Stimulated activated naive B cell treated with anti-CD40 and anti-IgM and Interleukin-4, amounts not matched to agents 10 μg/mL and 1 μg/mL and 100 μg/mL, for 72 hours (primary cell): ENCODE results near the gene TCP11.
"Not testable (repeated sequence)": the region's sequence is repeated elsewhere in the genome, so short reads cannot be mapped to it uniquely, and the experiment has no call there.

ENCODE experiments used
- ATAC-seq, 2 donors: fragments of 150-1000 bp; cut with Tn5 transposase; replicated peaks; 2 replicates each; pipeline ENCODE4 v1.10.0; 2021; ENCODE audit warnings: moderate library complexity in 1 of 2
- DNase-seq: peaks from one replicate; pipeline ENCODE4 v3.0.0; 2021
- H3K27ac Mint-ChIP-seq: one replicate; pipeline ENCODE4 v1.8.0; 2022; ENCODE audit warnings: mild to moderate bottlenecking, mixed read lengths
- H3K27me3 Mint-ChIP-seq, 2 donors: one replicate each; pipeline ENCODE4 v1.8.0; 2022; ENCODE audit warnings: mixed read lengths in 2 of 2
- H3K36me3 Mint-ChIP-seq, 2 donors: one replicate each; pipeline ENCODE4 v1.8.0; 2022; ENCODE audit warnings: mixed read lengths in 2 of 2, mild to moderate bottlenecking in 1 of 2
- H3K4me1 Mint-ChIP-seq, 2 donors: one replicate each; pipeline ENCODE4 v1.8.0; 2022; ENCODE audit warnings: mixed read lengths in 2 of 2, mild to moderate bottlenecking in 1 of 2
- H3K4me3 Mint-ChIP-seq, 2 donors: one replicate each; pipeline ENCODE4 v1.8.0; 2022; ENCODE audit warnings: mild to moderate bottlenecking in 2 of 2, mixed read lengths in 2 of 2, moderate library complexity in 1 of 2
- H3K9me3 Mint-ChIP-seq, 2 donors: one replicate each; pipeline ENCODE4 v1.8.0; 2022; ENCODE audit warnings: mixed read lengths in 2 of 2, mild to moderate bottlenecking in 1 of 2

TCP11 gene

DNA sequence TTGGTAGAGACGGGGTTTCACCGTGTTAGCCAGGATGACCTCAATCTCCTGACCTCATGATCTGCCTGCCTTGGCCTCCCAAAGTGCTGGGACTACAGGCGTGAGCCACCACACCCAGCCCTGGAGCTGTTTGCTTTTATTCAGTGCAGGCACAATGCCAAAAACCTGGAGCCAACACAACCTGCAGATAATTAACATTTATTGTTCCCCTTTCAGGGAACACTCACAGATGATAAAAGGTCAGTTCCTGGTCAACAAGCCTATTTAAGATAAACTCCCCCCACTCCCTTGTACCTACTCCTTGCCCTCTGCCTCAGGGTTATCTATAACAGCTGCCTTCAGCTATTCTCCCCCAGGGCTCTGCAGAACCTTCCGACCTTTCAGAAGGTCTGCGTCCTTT lies 33.4 kb downstream of the TCP11 start:
- H3K36me3 Mint-ChIP-seq, result not testable (repeated sequence)

DNA sequence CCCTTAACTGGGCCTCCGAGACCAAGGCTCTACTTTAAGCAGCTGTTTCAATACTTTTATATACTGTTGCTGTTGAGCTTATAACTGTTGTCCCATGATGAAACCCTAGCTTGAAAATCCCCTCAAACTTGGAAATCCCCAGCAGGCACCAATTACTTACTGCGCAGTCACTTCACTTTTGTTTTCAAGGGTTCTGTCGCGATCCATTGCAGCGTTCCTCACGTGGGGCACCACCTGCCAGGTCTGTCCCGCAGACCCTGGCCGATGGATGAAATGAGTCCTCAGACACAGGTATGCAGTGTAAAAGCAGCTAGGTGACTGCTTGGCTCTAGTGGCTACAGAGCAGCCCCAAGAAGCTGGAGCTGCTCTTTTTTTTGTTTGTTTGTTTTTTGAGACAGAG lies 33.9 kb downstream of the TCP11 start:
- not testable (repeated sequence) for H3K36me3 Mint-ChIP-seq, ATAC-seq, DNase-seq, H3K4me3 Mint-ChIP-seq, H3K9me3 Mint-ChIP-seq, H3K4me1 Mint-ChIP-seq
- peaks cover 11 to 17% of the 10 kb centered on the region in 2 donors for H3K27me3 Mint-ChIP-seq
- peak overlapping the region; percentile 43 for H3K27ac Mint-ChIP-seq

More for the DNA sequence above, 33.4 kb downstream of the TCP11 start:
- H3K9me3 Mint-ChIP-seq, H3K4me1 Mint-ChIP-seq, DNase-seq, ATAC-seq, H3K4me3 Mint-ChIP-seq: not testable (repeated sequence)
- Mint-ChIP-seq H3K27ac (peak overlapping the region; percentile 5), H3K27me3 (peaks cover 11 to 17% of the 10 kb centered on the region in 2 donors)

DNA sequence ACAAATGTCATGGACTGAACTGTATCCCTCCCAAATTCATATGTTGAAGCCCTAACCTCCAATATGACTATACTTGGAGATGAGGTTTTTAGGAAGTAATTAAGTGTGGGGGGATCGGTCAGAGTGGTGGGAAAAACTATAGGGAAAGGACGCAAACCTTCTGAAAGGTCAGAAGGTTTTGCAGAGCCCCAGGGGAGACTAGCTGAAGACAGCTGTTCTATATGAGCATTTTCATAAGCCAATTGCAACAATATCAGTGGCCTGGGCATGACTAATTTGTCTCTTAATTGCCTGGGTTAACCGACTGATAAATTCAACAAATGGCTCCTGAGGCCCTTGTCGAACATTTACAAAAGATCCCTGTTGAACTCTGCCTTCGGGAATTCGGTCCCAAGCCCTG lies 35.1 kb downstream of the TCP11 start:
- not testable (repeated sequence) for H3K4me3 Mint-ChIP-seq, DNase-seq, H3K27ac Mint-ChIP-seq, H3K4me1 Mint-ChIP-seq, H3K36me3 Mint-ChIP-seq, ATAC-seq, H3K9me3 Mint-ChIP-seq
- peaks cover 11 to 17% of the 10 kb centered on the region in 2 donors for H3K27me3 Mint-ChIP-seq

DNA sequence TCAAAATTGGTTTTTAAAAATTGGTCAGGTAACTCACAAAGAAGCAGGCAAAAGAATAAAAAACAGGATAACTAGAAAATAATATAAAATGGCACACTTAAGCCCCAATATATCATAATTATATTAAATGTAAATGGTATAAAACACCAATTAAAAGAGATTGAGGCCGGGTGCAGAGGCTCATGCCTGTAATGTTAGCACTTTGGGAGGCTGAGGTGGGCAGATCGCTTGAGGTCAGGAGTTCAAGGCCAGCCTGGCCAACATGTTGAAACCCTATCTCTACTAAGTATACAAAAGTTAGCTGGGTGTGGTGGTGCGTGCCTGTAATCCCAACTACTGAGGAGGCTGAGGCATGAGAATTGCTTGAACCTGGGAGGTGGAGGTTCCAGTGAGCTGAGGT lies 36.1 kb downstream of the TCP11 start:
- H3K4me3 Mint-ChIP-seq, result no peak overlapping the region
- peaks cover 11 to 17% of the 10 kb centered on the region in 2 donors for H3K27me3 Mint-ChIP-seq
- H3K4me1 Mint-ChIP-seq, result peaks cover 6 to 8% of the 10 kb centered on the region in 2 donors
- H3K27ac Mint-ChIP-seq, result no peak overlapping the region
- H3K36me3 Mint-ChIP-seq, result peaks cover 1 to 9% of the 10 kb centered on the region in 2 donors
- peaks cover 5 to 6% of the 10 kb centered on the region in 2 donors for H3K9me3 Mint-ChIP-seq
- ATAC-seq (no peak), DNase-seq (no peak)

DNA sequence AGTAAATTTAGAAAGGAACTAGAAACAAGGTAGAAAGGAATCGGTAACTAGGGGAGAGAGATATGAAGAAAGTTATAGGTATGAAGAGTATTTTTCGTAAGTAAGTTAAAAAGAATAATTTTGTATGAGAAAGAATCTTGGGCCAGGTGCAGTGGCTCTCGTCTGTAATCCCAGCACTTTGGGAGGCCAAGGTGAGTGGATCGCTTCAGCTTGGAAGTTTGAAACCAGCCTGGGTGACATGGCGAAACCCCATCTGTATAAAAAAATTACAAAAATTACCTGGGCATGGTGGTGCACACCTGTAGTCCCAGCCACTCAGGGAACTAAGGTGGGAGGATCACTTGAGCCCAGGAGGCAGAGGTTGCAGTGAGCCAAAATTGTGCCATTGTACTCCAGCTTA lies 42.0 kb downstream of the TCP11 start:
- Mint-ChIP-seq H3K27me3 (no peaks in the 10 kb centered on the region), H3K27ac (no peak overlapping the region), H3K36me3 (peaks cover 0 to 3% of the 10 kb centered on the region in 2 donors), H3K4me1 (no peaks in the 10 kb centered on the region), H3K4me3 (no peak overlapping the region), H3K9me3 (no peaks in the 10 kb centered on the region)
- DNase-seq (no peak), ATAC-seq (no peak)

DNA sequence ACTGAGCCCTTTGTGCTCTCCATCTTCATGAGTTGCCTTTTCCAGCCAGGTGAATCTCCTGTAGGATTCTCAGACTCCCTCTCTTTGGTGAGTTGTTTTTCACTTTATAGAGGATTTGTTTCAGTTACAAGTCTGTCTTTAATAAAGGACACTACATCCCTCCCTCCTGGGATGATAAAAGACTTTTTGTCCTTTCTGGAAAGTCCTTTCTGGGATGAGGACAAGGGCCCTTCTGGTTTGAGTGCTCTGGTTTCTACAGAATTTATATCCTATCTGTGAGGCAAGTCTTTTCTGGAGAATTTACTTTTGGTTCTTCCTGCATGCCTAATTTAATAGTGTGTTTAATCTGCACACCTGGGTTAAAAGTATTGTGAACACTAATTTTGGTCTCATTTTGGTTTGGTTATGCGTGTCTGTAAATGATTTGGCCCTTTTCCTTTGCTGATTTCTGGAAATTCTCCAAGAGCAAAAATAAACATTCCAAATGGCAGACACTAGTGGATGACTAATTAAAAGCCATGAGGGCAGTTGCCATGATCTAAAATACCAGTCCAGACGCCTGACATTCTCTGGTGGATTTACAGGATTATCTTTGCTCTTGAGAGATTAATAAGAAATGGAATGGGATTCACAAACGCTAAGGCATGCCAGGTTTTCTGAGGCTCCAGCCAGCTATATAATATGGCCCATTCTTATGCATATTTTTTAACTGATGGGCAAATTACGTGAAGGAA lies 44.8 kb downstream of the TCP11 start:
- Mint-ChIP-seq H3K4me3 (no peak overlapping the region), H3K27ac (no peak overlapping the region), H3K4me1 (no peaks in the 10 kb centered on the region), H3K36me3 (peaks cover 5 to 6% of the 10 kb centered on the region in 2 donors), H3K27me3 (no peaks in the 10 kb centered on the region), H3K9me3 (no peaks in the 10 kb centered on the region)
- DNase-seq (no peak), ATAC-seq (no peak)

DNA sequence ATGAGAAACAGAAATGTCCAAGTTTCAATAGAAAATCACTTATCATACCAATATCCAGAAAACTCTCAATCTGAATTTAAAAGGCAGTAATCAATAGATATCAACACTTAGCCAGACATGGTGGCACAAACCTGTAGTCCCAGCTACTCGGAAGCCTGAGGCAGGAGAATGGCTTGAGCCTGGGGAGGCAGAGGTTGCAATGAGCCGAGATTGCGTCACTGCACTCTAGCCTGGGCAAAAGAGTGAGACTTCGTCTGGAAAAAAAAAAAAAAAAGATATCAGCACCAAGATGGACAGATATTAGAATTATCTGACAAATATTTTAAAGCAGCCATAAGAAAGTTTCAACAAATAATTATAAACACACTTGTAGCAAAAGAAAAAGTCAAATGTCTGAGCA lies 47.0 kb downstream of the TCP11 start:
- Mint-ChIP-seq H3K4me3 (no peak overlapping the region), H3K9me3 (no peaks in the 10 kb centered on the region), H3K4me1 (no peaks in the 10 kb centered on the region), H3K36me3 (peaks cover 7 to 16% of the 10 kb centered on the region in 2 donors), H3K27me3 (no peaks in the 10 kb centered on the region), H3K27ac (no peak overlapping the region)
- DNase-seq (no peak), ATAC-seq (no peak)

DNA sequence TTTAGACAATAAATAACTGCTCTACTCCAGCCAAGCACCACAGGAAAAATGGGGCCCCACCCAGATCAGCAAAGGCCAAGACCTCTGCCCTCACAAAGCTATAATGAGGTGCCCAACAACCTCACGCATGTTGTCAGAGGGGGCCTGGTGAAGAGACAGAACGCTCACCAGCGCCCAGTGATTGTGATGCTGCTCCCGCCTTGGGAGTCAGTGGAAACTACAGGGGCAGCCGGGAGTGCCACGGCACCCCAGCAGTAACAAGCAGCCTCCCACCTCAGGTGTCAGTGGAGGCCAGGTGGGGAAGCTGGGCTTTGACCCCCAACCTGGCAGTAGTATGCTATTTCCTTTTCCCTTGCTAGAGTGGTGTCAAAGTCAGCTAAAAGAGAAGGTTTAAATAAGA lies 47.4 kb downstream of the TCP11 start:
- H3K27me3 Mint-ChIP-seq, result no peaks in the 10 kb centered on the region
- H3K36me3 Mint-ChIP-seq, result peaks cover 8 to 17% of the 10 kb centered on the region in 2 donors
- no peak for DNase-seq
- H3K27ac Mint-ChIP-seq, result no peak overlapping the region
- no peak overlapping the region for H3K4me3 Mint-ChIP-seq
- H3K9me3 Mint-ChIP-seq, result no peaks in the 10 kb centered on the region
- H3K4me1 Mint-ChIP-seq, result no peaks in the 10 kb centered on the region
- no peak for ATAC-seq

DNA sequence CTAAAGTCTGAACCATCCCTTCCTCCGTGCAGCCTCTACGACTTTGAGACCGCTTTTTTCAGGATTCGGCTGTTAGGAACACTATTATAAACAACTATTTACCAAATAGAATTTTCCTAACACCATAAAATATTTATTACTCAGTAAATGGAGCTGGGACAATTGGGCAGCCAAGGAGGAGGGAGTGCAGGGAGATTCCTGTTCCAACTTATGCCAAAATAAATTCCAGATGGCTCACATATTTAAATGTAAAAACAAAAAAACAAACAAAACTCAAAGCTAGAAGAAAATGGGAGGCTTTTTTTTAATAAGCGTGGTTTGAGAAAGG lies 48.1 kb downstream of the TCP11 start:
- no peak overlapping the region for H3K4me3 Mint-ChIP-seq
- ATAC-seq, result no peak
- no peak overlapping the region for H3K27ac Mint-ChIP-seq
- no peak for DNase-seq
- no peaks in the 10 kb centered on the region for H3K4me1 Mint-ChIP-seq
- no peaks in the 10 kb centered on the region for H3K9me3 Mint-ChIP-seq
- peaks cover 15 to 24% of the 10 kb centered on the region in 2 donors for H3K36me3 Mint-ChIP-seq
- no peaks in the 10 kb centered on the region for H3K27me3 Mint-ChIP-seq

DNA sequence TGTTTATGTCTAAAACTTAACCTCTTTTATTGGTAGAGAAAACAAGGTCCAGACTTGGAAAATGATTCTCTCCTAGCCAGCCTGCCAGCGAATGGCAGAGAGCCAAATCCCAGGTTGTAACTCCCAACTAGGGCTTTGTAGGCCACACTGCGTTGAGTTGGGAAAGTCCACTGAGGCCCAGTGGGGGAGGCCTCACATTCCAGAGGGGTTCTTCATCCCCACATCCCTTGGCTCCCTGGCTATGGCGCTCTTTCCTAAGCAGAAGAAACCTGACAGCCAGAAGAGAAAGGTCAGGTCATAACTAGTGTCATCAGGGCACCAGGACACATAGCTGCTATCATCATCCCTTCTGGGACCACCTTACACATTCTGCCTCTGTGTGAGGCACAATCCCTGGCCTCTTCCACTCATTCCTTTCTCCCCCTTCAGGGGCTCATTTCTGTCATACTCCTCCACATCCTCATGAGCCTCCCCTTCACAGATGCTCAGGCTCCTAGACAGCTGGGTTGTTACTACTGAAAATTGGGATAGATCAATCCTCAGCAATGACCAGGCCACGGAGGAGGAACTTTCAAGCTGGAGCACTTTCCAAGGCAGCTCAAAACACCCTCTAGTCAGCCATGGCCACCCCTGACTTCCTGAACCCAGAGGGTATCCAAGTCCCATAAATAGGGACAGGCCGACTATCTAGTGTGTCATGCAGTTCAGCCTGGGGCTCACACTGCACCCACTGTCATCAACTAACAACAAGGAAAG lies 48.6 kb downstream of the TCP11 start:
- H3K9me3 Mint-ChIP-seq, result no peaks in the 10 kb centered on the region
- H3K27ac Mint-ChIP-seq, result no peak overlapping the region
- no peak for DNase-seq
- H3K27me3 Mint-ChIP-seq, result no peaks in the 10 kb centered on the region
- H3K4me3 Mint-ChIP-seq, result no peak overlapping the region
- no peak for ATAC-seq
- peaks cover 20 to 29% of the 10 kb centered on the region in 2 donors for H3K36me3 Mint-ChIP-seq
- no peaks in the 10 kb centered on the region for H3K4me1 Mint-ChIP-seq

DNA sequence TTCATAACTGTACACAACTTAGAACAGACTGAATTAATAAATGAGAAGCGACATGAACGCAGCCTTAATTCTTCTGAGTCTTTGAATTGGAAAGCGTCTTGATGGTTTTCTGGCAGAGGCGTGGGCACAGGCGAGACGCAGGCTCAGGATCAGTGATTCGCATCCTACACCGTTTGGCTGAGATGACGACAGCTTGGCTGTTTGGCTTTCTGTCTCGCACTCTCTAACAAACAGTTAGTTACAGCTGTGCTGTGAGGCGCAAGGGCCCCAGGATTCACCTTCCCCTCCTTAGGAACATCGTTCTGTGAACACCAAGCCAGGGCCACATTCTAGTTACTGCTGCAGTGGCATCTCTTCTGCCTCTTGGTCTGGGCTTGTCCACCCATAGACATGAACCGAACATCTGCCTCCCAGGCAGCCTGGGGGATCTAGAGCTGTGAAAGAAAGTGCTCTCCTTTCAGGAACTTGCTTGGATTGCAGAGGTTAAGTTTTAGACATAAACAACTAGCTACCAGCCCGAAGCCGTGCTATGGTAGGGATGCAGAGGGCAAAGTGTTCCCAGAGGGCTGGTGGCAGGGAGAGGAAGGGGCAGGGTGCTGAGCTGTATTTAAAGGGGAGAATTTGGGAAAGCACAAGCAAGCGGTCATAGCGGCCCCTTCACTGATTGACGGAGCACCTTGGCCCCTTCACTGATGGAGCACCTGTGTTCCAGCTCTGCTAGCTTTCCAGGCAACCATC lies 49.6 kb downstream of the TCP11 start:
- Mint-ChIP-seq H3K27ac (no peak overlapping the region), H3K9me3 (no peaks in the 10 kb centered on the region), H3K27me3 (no peaks in the 10 kb centered on the region), H3K4me3 (no peak overlapping the region), H3K36me3 (peaks cover 29 to 38% of the 10 kb centered on the region in 2 donors), H3K4me1 (no peaks in the 10 kb centered on the region)
- DNase-seq (no peak), ATAC-seq (no peak)

DNA sequence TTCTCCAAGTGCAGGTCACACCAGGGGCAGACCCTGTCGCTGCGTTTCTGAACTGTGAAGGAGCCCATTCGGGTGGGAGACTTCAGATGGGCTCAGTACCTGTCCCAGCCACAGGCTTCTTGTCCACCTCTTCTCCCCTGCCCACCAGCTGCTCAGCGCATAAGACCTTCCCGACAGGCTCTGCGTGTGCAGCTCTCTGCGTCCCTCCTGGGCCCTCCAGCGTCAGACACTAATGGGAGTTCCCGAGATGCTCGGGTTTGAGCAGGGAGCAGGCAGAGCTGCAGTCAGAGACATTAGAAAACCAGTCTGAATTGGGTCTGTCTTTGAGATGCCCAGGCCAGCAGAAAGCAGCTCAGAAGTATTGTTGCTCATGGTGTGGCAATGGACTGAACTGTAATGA lies 50.4 kb downstream of the TCP11 start:
- no peak for DNase-seq
- no peak overlapping the region for H3K27ac Mint-ChIP-seq
- H3K36me3 Mint-ChIP-seq, result peaks cover 34 to 42% of the 10 kb centered on the region in 2 donors
- H3K4me3 Mint-ChIP-seq, result no peak overlapping the region
- no peaks in the 10 kb centered on the region for H3K27me3 Mint-ChIP-seq
- no peaks in the 10 kb centered on the region for H3K4me1 Mint-ChIP-seq
- ATAC-seq, result no peak
- no peaks in the 10 kb centered on the region for H3K9me3 Mint-ChIP-seq

DNA sequence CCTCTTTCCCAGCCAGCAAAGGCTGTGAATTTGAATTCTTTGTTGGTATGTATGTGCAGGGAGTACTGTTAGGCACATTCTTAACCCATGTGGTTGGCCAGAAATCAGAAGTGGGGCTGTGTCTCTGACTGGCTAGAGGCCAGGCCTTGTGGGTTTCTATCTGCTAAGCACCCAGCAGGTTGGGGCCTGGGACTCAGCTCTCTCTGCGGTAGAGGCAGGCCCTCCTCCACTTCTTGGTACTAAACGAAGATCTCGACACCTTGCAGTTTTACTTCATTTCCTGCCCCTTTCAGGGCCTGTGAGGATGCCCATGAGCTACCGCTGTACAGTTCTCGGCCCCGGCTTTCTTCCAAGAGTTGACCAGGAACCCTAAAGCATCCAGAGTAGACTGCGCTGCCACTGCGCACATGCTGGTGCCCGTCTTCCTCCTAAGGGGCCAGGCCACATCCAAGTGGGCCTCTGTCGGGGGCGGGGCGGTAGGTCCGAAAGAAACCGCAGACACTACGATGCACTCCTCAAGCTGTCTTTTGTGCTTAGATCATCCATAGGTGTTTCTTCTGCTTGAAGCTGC lies 51.1 kb downstream of the TCP11 start:
- Mint-ChIP-seq H3K27me3 (no peaks in the 10 kb centered on the region), H3K27ac (no peak overlapping the region), H3K36me3 (peaks cover 37 to 48% of the 10 kb centered on the region in 2 donors), H3K4me1 (no peaks in the 10 kb centered on the region), H3K9me3 (no peaks in the 10 kb centered on the region), H3K4me3 (no peak overlapping the region)
- no peak for DNase-seq
- ATAC-seq, result no peak

DNA sequence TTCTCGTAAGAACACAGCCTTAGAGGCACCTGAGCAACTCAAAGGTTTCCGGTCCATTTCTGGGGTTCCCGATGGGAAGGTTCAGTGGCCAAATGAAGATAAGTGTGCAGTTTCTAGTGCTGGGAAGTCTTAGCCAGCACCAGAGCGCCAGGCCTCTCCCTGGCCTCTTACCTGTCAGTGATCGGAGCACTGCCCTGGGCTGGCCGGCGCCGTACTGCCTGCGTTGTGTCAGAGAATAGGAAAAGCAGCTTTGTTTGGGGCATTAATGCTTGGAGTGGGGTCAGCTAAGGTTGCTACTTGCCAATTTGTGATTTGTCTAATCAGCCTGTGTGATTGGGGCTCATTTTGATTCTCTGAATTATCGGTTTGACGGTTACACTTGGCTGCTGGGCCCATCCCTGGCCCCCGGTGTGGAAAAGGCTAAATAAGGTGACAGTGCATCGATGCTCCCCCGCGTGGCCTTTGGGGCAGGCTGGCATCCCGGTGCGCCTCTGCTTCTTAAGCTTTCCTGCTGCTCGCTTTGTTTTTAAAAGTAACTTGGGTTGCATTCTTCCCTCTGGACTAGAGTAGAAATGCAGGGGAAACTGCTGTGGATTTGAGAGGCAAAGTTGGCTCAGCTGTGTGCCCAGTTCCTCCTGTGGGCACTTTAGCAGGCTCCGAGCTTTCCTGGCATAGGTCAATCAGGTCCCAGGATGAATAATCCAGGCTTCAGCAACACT lies 51.8 kb downstream of the TCP11 start:
- H3K9me3 Mint-ChIP-seq, result no peaks in the 10 kb centered on the region
- H3K27ac Mint-ChIP-seq, result no peak overlapping the region
- ATAC-seq, result no peak
- H3K4me1 Mint-ChIP-seq, result no peaks in the 10 kb centered on the region
- no peak overlapping the region for H3K4me3 Mint-ChIP-seq
- DNase-seq, result no peak
- no peaks in the 10 kb centered on the region for H3K27me3 Mint-ChIP-seq
- peaks cover 38 to 53% of the 10 kb centered on the region in 2 donors for H3K36me3 Mint-ChIP-seq
